OCI-LY3 (cell line): ENCODE data around the gene BAZ2B.

Experiments
- H2AFZ ChIP-seq: fragments of 200-600, 300-600 bp; shearing (Covaris generic); 2 replicates; pipeline ENCODE4 v1.6.0; 2014; ENCODE audit warnings: antibody characterized with exemption, low read depth, low read length
- H3K27ac ChIP-seq: fragments of 200-600, 300-600 bp; sonication (generic); 2 replicates; pipeline ENCODE4 v1.5.1; 2014; ENCODE audit warnings: mild to moderate bottlenecking, low read length, moderate library complexity, mixed read lengths
- H3K27me3 ChIP-seq: fragments of 200-600, 300-600 bp; sonication (generic); 2 replicates; pipeline ENCODE4 v1.6.1; 2014; ENCODE audit warnings: low read depth, low read length, mixed read lengths
- H3K36me3 ChIP-seq: fragments of 200-600, 300-600 bp; sonication (generic); replicated peaks from 2 replicates; pipeline ENCODE3; 2014; ENCODE audit warnings: low read depth, low read length, mixed read lengths
- H3K4me1 ChIP-seq: fragments of 300-600, 200-600 bp; sonication (generic); 2 replicates; pipeline ENCODE4 v1.6.1; 2014; ENCODE audit warnings: low read length, mixed read lengths
- H3K4me2 ChIP-seq: fragments of 200-600, 300-600 bp; sonication (generic); 2 replicates; pipeline ENCODE4 v1.6.1; 2014; ENCODE audit warnings: low read length, mixed read lengths
- H3K4me3 ChIP-seq: fragments of 300-600, 200-600 bp; sonication (generic); 2 replicates; pipeline ENCODE4 v1.5.1; 2014; ENCODE audit warnings: antibody characterized with exemption, mild to moderate bottlenecking, low read length, moderate library complexity
- H3K79me2 ChIP-seq: fragments of 300-600, 200-600 bp; shearing (Covaris generic); 2 replicates; pipeline ENCODE4 v1.6.1; 2014; ENCODE audit warnings: mild to moderate bottlenecking, low read length, mixed read lengths
- H3K9ac ChIP-seq: fragments of 300-600, 200-600 bp; shearing (Covaris generic); 2 replicates; pipeline ENCODE4 v1.6.0; 2014; ENCODE audit warnings: mild to moderate bottlenecking, low read length, moderate library complexity
- H3K9me3 ChIP-seq: fragments of 200-600, 300-600 bp; shearing (Covaris generic); 2 replicates; pipeline ENCODE4 v1.6.1; 2014; ENCODE audit warnings: low read length, mixed read lengths; ENCODE audit not compliant: insufficient read depth
- H4K20me1 ChIP-seq: fragments of 200-600, 300-600 bp; sonication (generic); 2 replicates; pipeline ENCODE4 v1.6.1; 2016; ENCODE audit warnings: low read length, mixed read lengths; ENCODE audit not compliant: insufficient read depth
- CTCF ChIP-seq: fragments of 200-600, 300-600 bp; sonication (generic); IDR thresholded peaks from 2 replicates; pipeline ENCODE4 v1.5.1; 2014; ENCODE audit warnings: antibody characterized with exemption, low read length, low read depth
- EZH2phosphoT487 ChIP-seq: fragments of 200-600 bp; shearing (Covaris generic); IDR thresholded peaks from 2 replicates; pipeline ENCODE4 v1.6.1; 2018; ENCODE audit warnings: antibody characterized with exemption, mixed run types, low read depth

Gene BAZ2B

GRCh38 chr2:159573846-159574606, 42.3 kb downstream of the BAZ2B start:
- no peaks in the 10 kb centered on the region for H4K20me1 ChIP-seq
- H3K9ac ChIP-seq: no peak overlapping the region
- H3K4me3 ChIP-seq: no peak overlapping the region
- TF ChIP-seq CTCF (no peak), EZH2phosphoT487 (no peak)
- H3K79me2 ChIP-seq: no peaks in the 10 kb centered on the region
- no peak overlapping the region for H3K4me2 ChIP-seq
- no peak overlapping the region for H2AFZ ChIP-seq
- no peaks in the 10 kb centered on the region for H3K36me3 ChIP-seq
- H3K4me1 ChIP-seq: no peaks in the 10 kb centered on the region
- no peaks in the 10 kb centered on the region for H3K27me3 ChIP-seq
- H3K9me3 ChIP-seq: no peaks in the 10 kb centered on the region
- no peak overlapping the region for H3K27ac ChIP-seq

DNA sequence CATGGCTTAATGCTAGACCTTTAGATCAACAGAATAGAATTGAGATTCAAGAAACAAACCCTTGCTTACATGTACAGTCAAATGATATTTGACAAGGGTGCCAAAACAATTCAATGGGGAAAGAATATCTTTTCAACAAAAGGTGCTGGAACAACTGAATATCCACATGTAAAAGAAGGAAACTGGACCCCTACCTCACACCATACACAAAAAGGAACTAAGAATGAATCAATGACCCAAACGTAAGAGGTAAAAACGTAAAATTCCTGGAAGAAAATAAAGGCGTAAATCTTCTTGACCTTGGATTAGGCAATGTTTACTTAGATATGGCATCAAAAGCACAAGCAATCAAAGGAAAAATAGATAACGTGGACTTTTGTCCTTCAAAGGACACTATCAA, 43.1 kb downstream of the BAZ2B start:
- Histone ChIP-seq H2AFZ (no peak overlapping the region), H3K36me3 (no peaks in the 10 kb centered on the region), H3K9me3 (no peaks in the 10 kb centered on the region), H3K27me3 (no peaks in the 10 kb centered on the region), H3K79me2 (no peaks in the 10 kb centered on the region), H3K4me3 (no peak overlapping the region), H3K4me2 (no peak overlapping the region), H3K4me1 (no peaks in the 10 kb centered on the region), H3K9ac (no peak overlapping the region), H4K20me1 (no peaks in the 10 kb centered on the region), H3K27ac (no peak overlapping the region)
- no peak for TF ChIP-seq CTCF
- no peak for TF ChIP-seq EZH2phosphoT487

DNA sequence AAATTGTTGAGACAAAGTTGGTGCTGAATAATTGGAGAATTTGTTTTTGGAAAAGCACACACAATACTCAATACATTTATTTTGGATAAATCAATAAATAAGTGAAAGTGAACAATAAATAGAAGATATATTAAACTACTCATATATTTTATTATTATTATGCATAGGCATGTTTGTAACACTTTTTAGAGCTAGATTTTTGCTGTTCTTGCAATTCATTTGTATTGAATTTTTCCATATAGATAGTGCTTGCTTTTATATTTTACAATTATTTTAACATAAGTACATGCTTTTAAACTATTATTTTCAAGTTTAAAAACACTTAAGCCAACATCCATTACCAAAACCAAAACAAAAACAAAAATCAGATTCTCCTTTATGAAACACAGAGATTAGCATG, 43.9 kb downstream of the BAZ2B start:
- Histone ChIP-seq H3K27ac (no peak overlapping the region), H3K4me1 (no peaks in the 10 kb centered on the region), H3K4me3 (no peak overlapping the region), H3K36me3 (no peaks in the 10 kb centered on the region), H4K20me1 (no peaks in the 10 kb centered on the region), H3K9ac (no peak overlapping the region), H3K9me3 (no peaks in the 10 kb centered on the region), H2AFZ (no peak overlapping the region), H3K4me2 (no peak overlapping the region), H3K79me2 (no peaks in the 10 kb centered on the region), H3K27me3 (no peaks in the 10 kb centered on the region)
- TF ChIP-seq EZH2phosphoT487 (no peak), CTCF (no peak)

GRCh38 chr2:159571540-159572260, 44.6 kb downstream of the BAZ2B start:
- Histone ChIP-seq H3K4me2 (no peak overlapping the region), H3K9me3 (no peaks in the 10 kb centered on the region), H3K4me3 (no peak overlapping the region), H4K20me1 (no peaks in the 10 kb centered on the region), H3K27ac (no peak overlapping the region), H2AFZ (no peak overlapping the region), H3K79me2 (no peaks in the 10 kb centered on the region), H3K9ac (no peak overlapping the region), H3K27me3 (no peaks in the 10 kb centered on the region), H3K4me1 (no peaks in the 10 kb centered on the region), H3K36me3 (no peaks in the 10 kb centered on the region)
- TF ChIP-seq EZH2phosphoT487: no peak
- TF ChIP-seq CTCF: no peak
